HG03139 (cell line): ENCODE measurements around the gene SIPA1L3.

Experiments used
- ATAC-seq: cut with Tn5 transposase; IDR thresholded peaks from one replicate; pipeline ENCODE4 v1.9.1; 2021; ENCODE audit not compliant: unreplicated experiment

The SIPA1L3 gene

GRCh38 chr19:38095411-38096308, 188.7 kb downstream of the SIPA1L3 start:
- no peak for ATAC-seq

- no peak for ATAC-seq
Measured at GRCh38 chr19:38099966-38100365, 193.0 kb downstream of the SIPA1L3 start.

- ATAC-seq, result no peak
Measured at GRCh38 chr19:38100589-38100988, 193.6 kb downstream of the SIPA1L3 start.

- ATAC-seq, result no peak
Measured at GRCh38 chr19:38101723-38102122, 194.7 kb downstream of the SIPA1L3 start.

GRCh38 chr19:38105574-38105973, 198.6 kb downstream of the SIPA1L3 start:
- ATAC-seq, result no peak

- no peak for ATAC-seq
Measured at GRCh38 chr19:38107129-38107528, 200.1 kb downstream of the SIPA1L3 start.

GRCh38 chr19:38111898-38112297, 204.9 kb downstream of the SIPA1L3 start:
- ATAC-seq, result no peak

GRCh38 chr19:38114651-38115050, 207.6 kb downstream of the SIPA1L3 start:
- ATAC-seq, result no peak

GRCh38 chr19:38115271-38115802, 208.3 kb downstream of the SIPA1L3 start:
- ATAC-seq, result no peak

GRCh38 chr19:38118176-38118575, 211.2 kb downstream of the SIPA1L3 start:
- no peak for ATAC-seq

- no peak for ATAC-seq
Measured at GRCh38 chr19:38120471-38121025, 213.5 kb downstream of the SIPA1L3 start.

- ATAC-seq, result no peak
Measured at GRCh38 chr19:38122402-38123093, 215.5 kb downstream of the SIPA1L3 start.

GRCh38 chr19:38125238-38125637, 218.2 kb downstream of the SIPA1L3 start:
- no peak for ATAC-seq

GRCh38 chr19:38130399-38130798, 223.4 kb downstream of the SIPA1L3 start:
- ATAC-seq, result no peak

GRCh38 chr19:38132781-38133180, 225.8 kb downstream of the SIPA1L3 start:
- ATAC-seq, result no peak

- no peak for ATAC-seq
Measured at GRCh38 chr19:38133319-38133718, 226.3 kb downstream of the SIPA1L3 start.

GRCh38 chr19:38134540-38135149, 227.6 kb downstream of the SIPA1L3 start:
- no peak for ATAC-seq

GRCh38 chr19:38135150-38135998, 228.4 kb downstream of the SIPA1L3 start:
- ATAC-seq, result no peak

- ATAC-seq, result no peak
Measured at GRCh38 chr19:38139122-38139521, 232.1 kb downstream of the SIPA1L3 start.

GRCh38 chr19:38141108-38141507, 234.1 kb downstream of the SIPA1L3 start:
- ATAC-seq, result no peak
